ENCODE results near the gene FUT7.

Gene FUT7

DNA sequence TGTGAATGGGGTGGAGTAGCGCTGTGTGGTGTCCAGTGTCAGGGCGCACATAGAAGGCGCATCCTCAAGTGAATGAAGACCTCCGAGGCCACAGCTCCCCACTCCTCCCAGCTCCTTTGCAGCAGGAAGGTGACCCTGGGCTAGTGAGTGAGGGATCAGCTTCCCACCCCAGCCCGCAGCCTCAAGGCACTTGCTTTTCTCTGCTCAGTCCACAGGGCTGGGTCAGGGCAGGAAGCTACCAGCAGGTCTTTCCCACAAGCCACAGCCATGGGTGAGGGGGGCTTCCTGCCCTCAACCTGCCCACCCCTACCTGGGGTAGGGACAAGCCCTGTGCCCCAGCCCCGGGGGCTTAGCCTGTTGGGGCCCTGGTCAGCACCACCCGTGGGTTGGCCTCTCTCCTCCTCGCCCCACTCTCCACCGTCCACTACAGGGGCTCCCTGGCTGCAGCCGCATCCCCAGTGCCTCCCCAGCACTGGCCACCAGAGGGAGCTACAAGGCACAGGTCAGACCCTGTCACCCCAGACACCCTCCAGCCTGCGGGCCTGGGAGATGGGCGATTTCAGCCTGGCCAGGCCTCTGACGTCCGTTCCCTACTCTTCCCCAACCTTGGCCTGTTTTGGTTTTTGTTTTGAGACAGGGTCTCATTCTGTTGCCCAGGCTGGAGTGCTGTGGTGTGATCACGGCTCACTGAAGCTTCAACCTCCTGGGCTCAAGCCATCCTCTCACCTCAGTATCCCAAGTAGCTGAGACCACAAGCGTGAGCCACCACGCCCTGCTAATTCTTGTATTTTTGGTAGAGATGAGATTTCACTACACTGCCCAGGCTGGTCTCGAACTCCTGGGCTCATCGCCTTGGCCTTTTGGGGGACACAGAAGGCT lies 2.6 kb downstream of the FUT7 start:
- Histone ChIP-seq H3K27me3 (ENCODE audit: control insufficient read depth in 1 of 2, insufficient read depth in 2 of 2, low read length in 2 of 2) (no peaks in the 10 kb centered on the region), H3K9me3 (ENCODE audit: control insufficient read depth in 2 of 2, low read length in 2 of 2) (no peaks in the 10 kb centered on the region), H3K4me1 (ENCODE audit: control insufficient read depth, insufficient read depth, low read length) (peaks cover 33% of the 10 kb centered on the region), H3K9ac (ENCODE audit: low read length in 2 of 2) (no peak overlapping the region), H3K4me3 (ENCODE audit: low read length in 2 of 2) (peak overlapping the region; percentile 71 to 77), H3K36me3 (ENCODE audit: control insufficient read depth in 2 of 2, insufficient read depth in 2 of 2, low read length in 2 of 2) (no peaks in the 10 kb centered on the region), H3K27ac (ENCODE audit: low read length) (no peak overlapping the region)

- peak overlapping the region; percentile 71 to 77 for H3K4me3 ChIP-seq (ENCODE audit: low read length in 2 of 2)
- peak overlapping the region; percentile 13 to 64 for H3K9ac ChIP-seq (ENCODE audit: low read length in 2 of 2)
- H3K27ac ChIP-seq (ENCODE audit: low read length): no peak overlapping the region
- H3K27me3 ChIP-seq (ENCODE audit: control insufficient read depth in 1 of 2, insufficient read depth in 2 of 2, low read length in 2 of 2): no peaks in the 10 kb centered on the region
- no peaks in the 10 kb centered on the region for H3K9me3 ChIP-seq (ENCODE audit: control insufficient read depth in 2 of 2, low read length in 2 of 2)
- H3K4me1 ChIP-seq (ENCODE audit: control insufficient read depth, insufficient read depth, low read length): peaks cover 33% of the 10 kb centered on the region
- no peaks in the 10 kb centered on the region for H3K36me3 ChIP-seq (ENCODE audit: control insufficient read depth in 2 of 2, insufficient read depth in 2 of 2, low read length in 2 of 2)
These were observed 3.4 kb downstream of the FUT7 start for GRCh38 chr9:137028263-137029057.

DNA sequence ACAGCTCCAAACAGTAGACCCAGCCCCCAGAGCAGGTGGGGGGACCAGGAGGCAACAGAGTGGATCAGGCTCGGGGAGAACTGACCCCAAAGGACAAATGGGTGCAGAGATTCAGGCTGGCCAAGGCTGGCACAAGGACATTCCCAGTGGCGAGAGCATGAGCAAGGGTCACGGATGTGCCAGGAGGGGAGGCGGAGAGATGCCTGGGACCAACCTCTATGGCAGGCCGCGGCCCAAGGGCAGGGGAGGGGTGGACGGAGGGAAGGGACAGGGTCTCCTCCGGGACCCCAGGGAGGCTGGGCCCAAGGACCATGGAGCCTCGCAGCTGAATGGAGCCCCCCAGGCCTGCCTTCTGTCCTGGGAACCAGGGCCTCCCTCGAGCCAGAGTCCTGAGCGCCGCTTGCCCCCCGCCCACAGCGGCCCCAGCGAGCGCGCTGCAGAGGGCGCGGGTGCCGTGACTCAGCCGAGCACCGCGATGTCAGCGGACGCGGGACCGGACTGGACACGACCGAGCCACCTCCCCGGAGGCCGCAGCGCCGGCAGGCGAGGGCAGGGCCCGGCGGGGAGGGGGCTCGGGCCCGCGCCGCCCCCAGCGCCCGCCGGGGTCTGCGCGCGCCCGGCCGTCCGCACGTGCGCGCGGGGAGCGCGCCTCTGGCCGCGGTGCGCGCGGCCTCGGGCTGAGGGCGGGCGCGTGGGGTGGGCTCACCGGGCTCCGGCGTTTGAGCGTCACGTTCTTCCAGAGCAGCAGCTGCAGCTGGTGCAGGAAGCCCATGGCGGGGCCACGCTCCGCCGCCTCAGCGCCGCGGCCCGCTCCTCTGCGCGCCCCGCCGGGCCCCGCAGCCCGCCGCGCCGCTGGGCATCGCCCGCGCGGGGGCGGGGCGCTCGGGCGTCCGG lies 4.3 kb downstream of the FUT7 start, which contains the start of gene ABCA2:
ABCA2 (minus strand) TSS at position 869 of the 894 bp plus-strand sequence; CDS start at position 772, 97 bp downstream.
- H3K9ac ChIP-seq (ENCODE audit: low read length in 2 of 2): peak within 1 kb of the TSS; percentile 64 to 73
- no peaks in the 10 kb centered on the region for H3K27me3 ChIP-seq (ENCODE audit: control insufficient read depth in 1 of 2, insufficient read depth in 2 of 2, low read length in 2 of 2)
- peak within 1 kb of the TSS; percentile 71 to 77 for H3K4me3 ChIP-seq (ENCODE audit: low read length in 2 of 2)
- peaks cover 33% of the 10 kb centered on the region for H3K4me1 ChIP-seq (ENCODE audit: control insufficient read depth, insufficient read depth, low read length)
- H3K9me3 ChIP-seq (ENCODE audit: control insufficient read depth in 2 of 2, low read length in 2 of 2): no peaks in the 10 kb centered on the region
- no peaks in the 10 kb centered on the region for H3K36me3 ChIP-seq (ENCODE audit: control insufficient read depth in 2 of 2, insufficient read depth in 2 of 2, low read length in 2 of 2)
- no peak within 1 kb of the TSS for H3K27ac ChIP-seq (ENCODE audit: low read length)

DNA sequence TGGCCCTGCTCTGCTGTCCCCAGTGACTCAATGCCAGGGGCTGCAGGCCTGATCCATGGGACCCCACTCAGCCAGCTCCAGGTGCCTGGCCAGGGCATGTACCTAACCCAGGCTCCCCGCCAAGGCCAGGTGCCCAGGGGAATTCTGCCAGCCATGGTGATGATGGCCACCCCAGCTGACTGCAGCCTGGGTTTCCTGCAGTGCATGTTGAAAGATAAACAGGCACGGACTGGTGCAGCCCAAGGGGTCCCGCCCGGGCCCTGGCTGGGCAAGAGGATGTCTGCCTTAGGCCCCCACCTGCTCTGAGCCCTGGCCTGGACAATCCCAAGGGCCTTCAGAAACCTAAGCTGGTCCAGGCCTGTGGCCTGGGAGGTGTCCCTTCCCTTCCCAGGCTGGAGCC lies 5.1 kb downstream of the FUT7 start:
- Histone ChIP-seq H3K9ac (ENCODE audit: low read length in 2 of 2) (peak overlapping the region in 1 of 2 donors; percentile 41), H3K36me3 (ENCODE audit: control insufficient read depth in 2 of 2, insufficient read depth in 2 of 2, low read length in 2 of 2) (no peaks in the 10 kb centered on the region), H3K27me3 (ENCODE audit: control insufficient read depth in 1 of 2, insufficient read depth in 2 of 2, low read length in 2 of 2) (no peaks in the 10 kb centered on the region), H3K9me3 (ENCODE audit: control insufficient read depth in 2 of 2, low read length in 2 of 2) (no peaks in the 10 kb centered on the region), H3K27ac (ENCODE audit: low read length) (no peak overlapping the region), H3K4me1 (ENCODE audit: control insufficient read depth, insufficient read depth, low read length) (peaks cover 33% of the 10 kb centered on the region), H3K4me3 (ENCODE audit: low read length in 2 of 2) (peak overlapping the region; percentile 47 to 74)

DNA sequence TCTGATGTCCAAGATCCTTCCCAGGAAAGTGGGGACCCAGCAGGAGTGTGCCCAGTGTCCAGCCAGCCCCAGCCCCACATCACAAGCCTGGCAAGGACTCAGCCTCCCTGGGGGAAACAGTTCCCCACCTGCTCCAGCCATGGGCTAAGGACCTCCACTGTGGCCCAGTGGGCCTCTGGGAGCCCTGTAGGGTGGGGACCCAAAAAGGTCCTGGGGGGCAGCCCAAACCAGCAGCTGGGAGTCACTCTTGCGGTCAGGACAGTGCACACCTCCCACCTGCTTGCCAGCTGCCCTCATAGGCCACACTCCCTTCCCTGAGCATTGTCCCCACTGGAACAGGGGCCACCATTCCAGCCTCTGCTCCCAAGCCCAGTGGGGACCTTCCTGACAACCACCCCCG lies 5.5 kb downstream of the FUT7 start:
- H3K27ac ChIP-seq (ENCODE audit: low read length): no peak overlapping the region
- H3K4me1 ChIP-seq (ENCODE audit: control insufficient read depth, insufficient read depth, low read length): peaks cover 33% of the 10 kb centered on the region
- no peak overlapping the region for H3K4me3 ChIP-seq (ENCODE audit: low read length in 2 of 2)
- no peaks in the 10 kb centered on the region for H3K36me3 ChIP-seq (ENCODE audit: control insufficient read depth in 2 of 2, insufficient read depth in 2 of 2, low read length in 2 of 2)
- no peak overlapping the region for H3K9ac ChIP-seq (ENCODE audit: low read length in 2 of 2)
- no peaks in the 10 kb centered on the region for H3K9me3 ChIP-seq (ENCODE audit: control insufficient read depth in 2 of 2, low read length in 2 of 2)
- no peaks in the 10 kb centered on the region for H3K27me3 ChIP-seq (ENCODE audit: control insufficient read depth in 1 of 2, insufficient read depth in 2 of 2, low read length in 2 of 2)

DNA sequence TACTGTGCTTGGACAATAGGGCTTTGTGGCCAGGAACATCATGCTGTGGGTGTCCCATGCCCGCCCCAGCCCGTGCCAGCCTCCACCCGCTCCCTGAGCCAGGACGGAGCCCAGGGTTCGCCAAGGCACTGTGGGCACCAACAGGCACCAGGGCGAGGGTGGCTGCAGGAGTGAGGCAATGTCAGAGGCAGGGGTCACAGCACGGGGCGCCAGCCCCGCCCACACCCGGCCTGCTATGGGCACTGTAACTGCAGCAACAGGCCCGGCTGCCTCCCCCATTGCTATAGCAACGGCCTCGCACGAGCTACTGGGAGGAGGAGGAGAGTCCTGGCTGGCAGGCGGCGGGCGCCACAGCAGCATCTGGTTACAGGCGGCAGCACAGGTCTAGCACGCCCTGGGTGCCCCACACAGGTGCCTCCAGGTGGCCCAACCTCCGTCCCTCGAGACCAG lies 6.3 kb downstream of the FUT7 start:
- H3K36me3 ChIP-seq (ENCODE audit: control insufficient read depth in 2 of 2, insufficient read depth in 2 of 2, low read length in 2 of 2): no peaks in the 10 kb centered on the region
- H3K9me3 ChIP-seq (ENCODE audit: control insufficient read depth in 2 of 2, low read length in 2 of 2): no peaks in the 10 kb centered on the region
- H3K27me3 ChIP-seq (ENCODE audit: control insufficient read depth in 1 of 2, insufficient read depth in 2 of 2, low read length in 2 of 2): no peaks in the 10 kb centered on the region
- no peak overlapping the region for H3K9ac ChIP-seq (ENCODE audit: low read length in 2 of 2)
- no peak overlapping the region for H3K4me3 ChIP-seq (ENCODE audit: low read length in 2 of 2)
- peaks cover 33% of the 10 kb centered on the region for H3K4me1 ChIP-seq (ENCODE audit: control insufficient read depth, insufficient read depth, low read length)
- no peak overlapping the region for H3K27ac ChIP-seq (ENCODE audit: low read length)

DNA sequence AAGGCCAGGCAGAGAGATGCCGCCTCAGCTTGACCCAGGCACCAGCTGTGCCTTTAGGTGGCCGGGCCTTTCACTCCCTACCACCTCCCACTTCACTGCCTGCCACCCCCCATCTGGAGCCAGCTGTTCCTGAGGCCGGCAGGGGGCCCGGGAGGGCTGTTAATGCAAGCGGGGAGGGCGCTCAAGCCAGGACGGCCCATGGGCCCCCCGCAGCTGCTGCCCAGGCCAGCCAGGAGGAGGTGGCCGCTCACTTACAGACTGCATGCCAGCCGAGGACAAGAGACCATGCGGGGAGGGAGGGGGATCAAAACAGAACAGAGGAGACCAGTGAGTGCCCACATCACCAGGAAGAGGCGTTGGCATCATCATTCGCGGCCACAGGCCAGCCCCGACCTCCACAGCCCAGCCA lies 8.3 kb downstream of the FUT7 start:
- H3K9me3 ChIP-seq (ENCODE audit: control insufficient read depth in 2 of 2, low read length in 2 of 2): no peaks in the 10 kb centered on the region
- H3K27me3 ChIP-seq (ENCODE audit: control insufficient read depth in 1 of 2, insufficient read depth in 2 of 2, low read length in 2 of 2): no peaks in the 10 kb centered on the region
- no peak overlapping the region for H3K9ac ChIP-seq (ENCODE audit: low read length in 2 of 2)
- no peaks in the 10 kb centered on the region for H3K36me3 ChIP-seq (ENCODE audit: control insufficient read depth in 2 of 2, insufficient read depth in 2 of 2, low read length in 2 of 2)
- peaks cover 23% of the 10 kb centered on the region for H3K4me1 ChIP-seq (ENCODE audit: control insufficient read depth, insufficient read depth, low read length)
- no peak overlapping the region for H3K4me3 ChIP-seq (ENCODE audit: low read length in 2 of 2)
- H3K27ac ChIP-seq (ENCODE audit: low read length): no peak overlapping the region

GRCh38 chr9:137023157-137023556 lies 8.7 kb downstream of the FUT7 start:
- H3K36me3 ChIP-seq (ENCODE audit: control insufficient read depth in 2 of 2, insufficient read depth in 2 of 2, low read length in 2 of 2): no peaks in the 10 kb centered on the region
- no peak overlapping the region for H3K27ac ChIP-seq (ENCODE audit: low read length)
- no peak overlapping the region for H3K4me3 ChIP-seq (ENCODE audit: low read length in 2 of 2)
- no peak overlapping the region for H3K9ac ChIP-seq (ENCODE audit: low read length in 2 of 2)
- peaks cover 20% of the 10 kb centered on the region for H3K4me1 ChIP-seq (ENCODE audit: control insufficient read depth, insufficient read depth, low read length)
- H3K9me3 ChIP-seq (ENCODE audit: control insufficient read depth in 2 of 2, low read length in 2 of 2): no peaks in the 10 kb centered on the region
- no peaks in the 10 kb centered on the region for H3K27me3 ChIP-seq (ENCODE audit: control insufficient read depth in 1 of 2, insufficient read depth in 2 of 2, low read length in 2 of 2)

GRCh38 chr9:137022662-137023008 lies 9.3 kb downstream of the FUT7 start:
- no peak overlapping the region for H3K4me3 ChIP-seq (ENCODE audit: low read length in 2 of 2)
- no peaks in the 10 kb centered on the region for H3K9me3 ChIP-seq (ENCODE audit: control insufficient read depth in 2 of 2, low read length in 2 of 2)
- H3K9ac ChIP-seq (ENCODE audit: low read length in 2 of 2): no peak overlapping the region
- no peak overlapping the region for H3K27ac ChIP-seq (ENCODE audit: low read length)
- no peaks in the 10 kb centered on the region for H3K36me3 ChIP-seq (ENCODE audit: control insufficient read depth in 2 of 2, insufficient read depth in 2 of 2, low read length in 2 of 2)
- no peaks in the 10 kb centered on the region for H3K27me3 ChIP-seq (ENCODE audit: control insufficient read depth in 1 of 2, insufficient read depth in 2 of 2, low read length in 2 of 2)
- peaks cover 20% of the 10 kb centered on the region for H3K4me1 ChIP-seq (ENCODE audit: control insufficient read depth, insufficient read depth, low read length)

DNA sequence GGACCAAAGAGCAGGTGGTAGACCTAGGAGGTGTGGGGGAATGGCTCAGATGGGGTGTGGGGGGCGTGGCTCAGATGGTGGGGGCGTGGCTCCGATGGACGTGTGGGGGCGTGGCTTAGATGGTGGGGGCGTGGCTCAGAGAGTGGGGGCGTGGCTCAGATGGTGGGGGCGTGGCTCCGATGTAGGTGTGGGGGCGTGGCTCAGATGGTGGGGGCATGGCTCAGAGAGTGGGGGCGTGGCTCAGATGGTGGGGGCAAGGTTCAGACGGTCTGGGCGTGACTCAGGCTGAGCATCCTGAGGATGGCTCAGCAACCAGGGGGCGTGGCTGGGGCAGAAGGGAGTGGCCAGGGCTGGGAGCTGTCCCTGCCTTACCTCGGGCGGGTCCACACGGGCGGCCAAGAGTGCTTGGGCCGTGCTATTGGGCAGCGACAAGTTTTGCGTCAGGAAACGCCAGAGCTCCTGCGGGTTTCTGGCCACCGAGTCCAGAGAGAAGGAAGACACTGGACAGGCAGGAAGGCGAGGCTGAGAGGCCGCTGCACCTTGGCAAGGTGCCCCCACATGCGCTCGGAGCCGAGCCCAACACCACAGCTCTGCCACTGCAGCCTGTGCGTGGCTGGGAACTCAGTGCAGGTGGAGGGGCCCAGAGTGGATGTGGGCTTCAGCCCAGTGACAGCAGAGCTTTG lies 9.8 kb downstream of the FUT7 start:
- H3K9ac ChIP-seq (ENCODE audit: low read length in 2 of 2): no peak overlapping the region
- H3K9me3 ChIP-seq (ENCODE audit: control insufficient read depth in 2 of 2, low read length in 2 of 2): no peaks in the 10 kb centered on the region
- H3K27ac ChIP-seq (ENCODE audit: low read length): no peak overlapping the region
- no peak overlapping the region for H3K4me3 ChIP-seq (ENCODE audit: low read length in 2 of 2)
- H3K4me1 ChIP-seq (ENCODE audit: control insufficient read depth, insufficient read depth, low read length): peaks cover 15% of the 10 kb centered on the region
- H3K27me3 ChIP-seq (ENCODE audit: control insufficient read depth in 1 of 2, insufficient read depth in 2 of 2, low read length in 2 of 2): no peaks in the 10 kb centered on the region
- H3K36me3 ChIP-seq (ENCODE audit: control insufficient read depth in 2 of 2, insufficient read depth in 2 of 2, low read length in 2 of 2): peaks cover 0 to 2% of the 10 kb centered on the region in 2 donors
